Epidermal melanocyte (primary cell): ENCODE measurements around the gene EPOP.
"Not testable (repeated sequence)": the region's sequence is repeated elsewhere in the genome, so short reads cannot be mapped to it uniquely, and the experiment has no call there.

ENCODE experiments used
- DNase-seq: peaks from one replicate; pipeline ENCODE4 v3.0.0; 2011; ENCODE audit warnings: low spot score; ENCODE audit not compliant: insufficient read length

Gene EPOP

DNA sequence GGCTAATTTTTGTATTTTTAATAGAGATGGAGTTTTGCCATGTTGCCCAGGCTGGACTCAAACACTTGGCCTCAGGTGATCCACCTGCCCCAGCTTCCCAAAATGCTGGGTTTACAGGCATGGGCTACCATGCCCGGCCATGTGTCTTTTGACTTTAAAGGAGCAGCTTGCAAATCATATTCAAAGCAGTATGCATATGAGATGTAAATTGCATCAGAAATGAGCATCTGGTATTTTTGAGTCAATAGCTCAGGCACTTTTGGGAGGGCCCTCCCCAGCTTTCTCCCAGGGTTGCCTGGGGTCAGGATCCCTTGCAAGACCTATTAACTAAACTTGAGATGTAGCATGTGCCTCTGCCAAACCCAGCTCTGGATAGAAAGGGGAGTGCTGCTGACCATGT, 21.5 kb downstream of the EPOP start:
- no peak for DNase-seq

DNA sequence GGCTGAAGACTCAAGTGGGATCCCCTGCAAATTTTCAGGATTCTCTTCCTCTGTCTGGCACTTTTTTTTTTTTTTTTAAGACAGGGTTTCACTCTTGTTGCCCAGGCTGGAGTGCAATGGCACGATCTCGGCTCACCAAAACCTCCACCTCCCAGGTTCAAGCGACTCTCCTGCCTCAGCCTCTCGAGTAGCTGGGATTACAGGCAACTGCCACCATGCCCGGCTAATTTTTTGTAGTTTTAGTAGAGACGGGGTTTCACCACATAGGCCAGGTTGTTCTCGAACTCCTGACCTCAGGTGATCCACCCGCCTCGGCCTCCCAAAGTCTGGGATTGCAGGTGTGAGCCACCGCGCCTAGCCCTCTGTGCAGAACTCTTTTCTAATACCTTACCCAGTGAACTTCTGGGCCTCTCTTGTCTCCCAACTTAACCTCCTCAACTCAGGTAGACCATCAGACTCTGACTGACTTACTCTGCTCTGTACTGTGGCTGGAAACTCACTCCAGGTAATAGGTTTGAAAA, 24.0 kb downstream of the EPOP start:
- DNase-seq: not testable (repeated sequence)

DNA sequence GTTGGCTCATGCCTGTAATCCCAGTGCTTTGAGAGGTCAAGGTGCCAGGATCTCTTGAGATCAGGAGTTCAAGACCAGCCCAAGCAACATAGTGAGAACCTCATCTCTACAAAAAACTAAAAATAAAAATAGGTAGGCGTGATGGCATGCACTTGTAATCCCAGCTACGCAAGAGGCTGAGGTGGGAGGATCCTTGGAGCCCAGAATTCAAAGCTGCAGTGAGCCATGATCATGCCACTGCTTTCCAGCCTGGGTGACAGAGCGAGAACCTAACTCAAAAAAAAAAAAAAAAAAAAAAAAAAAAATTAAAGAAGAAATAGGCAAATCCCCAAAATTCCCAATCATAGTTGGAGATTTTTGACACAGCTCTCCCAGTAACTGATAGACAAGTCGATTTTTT, 36.8 kb downstream of the EPOP start:
- DNase-seq: no peak

DNA sequence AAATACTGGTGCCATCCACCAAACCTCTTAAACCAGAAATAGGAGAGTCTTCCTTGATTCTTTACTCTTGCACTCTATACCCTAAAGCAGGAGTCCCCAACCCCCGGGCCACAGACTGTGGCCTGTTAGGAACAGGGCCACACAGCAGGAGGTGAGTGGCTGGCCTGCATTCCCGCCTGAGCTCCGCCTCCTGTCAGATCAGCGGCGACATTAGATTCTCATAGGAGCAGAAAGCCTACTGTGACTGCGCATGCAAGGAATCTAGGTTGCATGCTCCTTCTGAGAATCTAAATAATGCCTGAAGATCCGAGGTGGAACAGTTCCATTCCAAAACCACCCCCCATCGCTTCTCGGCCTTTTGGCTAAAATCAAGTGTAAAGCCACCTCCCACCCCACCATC, 38.7 kb downstream of the EPOP start:
- no peak for DNase-seq

DNA sequence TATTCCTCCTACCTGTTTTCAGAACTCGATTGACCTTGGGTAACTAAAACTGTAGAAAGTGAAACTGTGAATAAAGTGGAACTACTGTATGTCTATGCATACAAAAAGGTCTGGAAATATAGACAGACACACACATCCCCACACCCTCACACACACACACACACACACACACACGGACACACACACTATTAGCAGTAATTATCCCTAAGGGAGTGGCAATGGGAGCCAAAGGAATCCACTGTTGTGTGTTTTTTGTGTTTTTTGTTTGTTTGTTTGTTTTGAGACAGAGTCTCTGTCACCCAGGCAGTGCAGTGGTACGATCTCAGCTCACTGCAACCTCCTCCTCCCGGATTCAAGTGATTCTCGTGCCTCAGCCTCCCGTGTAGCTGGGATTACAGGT, 42.4 kb downstream of the EPOP start:
- no peak for DNase-seq

DNA sequence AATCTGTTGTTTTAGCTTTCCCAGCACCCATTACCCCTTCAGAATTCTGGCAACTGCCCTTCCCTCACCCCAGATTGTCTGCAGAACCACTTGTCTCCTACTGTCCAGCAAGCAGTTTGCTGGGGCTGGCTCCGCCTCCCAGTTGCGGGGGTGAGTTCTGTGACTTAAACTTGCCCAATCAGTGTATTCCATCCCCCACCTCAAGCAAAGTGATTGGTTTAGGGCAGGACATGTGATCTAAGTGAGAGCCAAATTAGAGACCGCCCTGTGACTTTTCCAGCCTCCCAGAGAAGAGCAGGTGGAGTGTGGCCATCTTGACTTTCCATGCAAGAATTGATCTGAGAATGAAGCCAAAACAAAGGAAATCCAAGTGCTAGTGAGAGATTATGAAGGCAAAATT, 46.3 kb downstream of the EPOP start:
- no peak for DNase-seq

DNA sequence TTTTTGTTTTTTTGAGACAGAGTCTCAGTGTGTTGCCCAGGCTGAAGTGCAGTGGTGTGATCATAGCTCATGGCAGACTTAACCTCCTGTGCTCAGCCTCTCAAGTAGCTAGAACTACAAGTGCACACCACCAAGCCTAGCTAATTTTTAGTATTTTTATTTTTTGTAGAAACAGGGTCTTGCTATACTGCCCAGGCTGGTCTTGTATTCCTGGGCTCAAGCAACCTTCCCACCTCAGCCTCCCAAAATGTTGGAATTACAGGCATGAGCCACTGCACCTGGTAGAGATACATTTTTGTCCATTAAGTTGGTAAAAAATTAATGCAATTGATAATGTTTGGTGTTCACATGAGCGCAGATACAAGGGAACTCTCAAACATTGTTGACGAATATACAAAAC, 46.8 kb downstream of the EPOP start:
- DNase-seq: no peak

DNA sequence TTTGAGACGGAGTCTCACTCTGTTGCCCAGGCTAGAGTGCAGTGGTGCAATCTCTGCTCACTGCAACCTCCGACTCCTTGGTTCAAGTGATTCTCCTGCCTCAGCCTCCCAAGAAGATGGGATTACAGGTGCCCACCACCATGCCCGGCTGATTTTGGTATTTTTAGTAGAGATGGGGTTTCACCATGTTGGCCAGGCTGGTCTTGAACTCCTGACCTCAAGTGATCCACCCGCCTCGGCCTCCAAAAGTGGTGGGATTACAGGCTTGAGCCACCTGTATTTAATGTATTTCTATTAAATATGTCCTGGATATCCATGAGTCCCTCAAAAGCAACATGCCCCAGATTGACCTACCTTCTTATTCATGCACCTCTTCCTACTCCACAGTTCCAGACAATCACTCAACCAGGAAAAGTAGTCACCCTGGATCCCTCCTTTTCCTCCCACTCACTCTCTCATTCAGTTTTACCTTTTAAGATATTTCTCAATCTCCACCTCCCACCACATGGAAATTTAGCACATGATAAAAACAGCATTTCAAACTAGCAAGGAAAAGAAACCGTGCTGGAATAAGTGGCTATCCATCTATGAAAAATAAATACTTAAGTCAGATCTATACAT, 48.0 kb downstream of the EPOP start:
- not testable (repeated sequence) for DNase-seq

DNA sequence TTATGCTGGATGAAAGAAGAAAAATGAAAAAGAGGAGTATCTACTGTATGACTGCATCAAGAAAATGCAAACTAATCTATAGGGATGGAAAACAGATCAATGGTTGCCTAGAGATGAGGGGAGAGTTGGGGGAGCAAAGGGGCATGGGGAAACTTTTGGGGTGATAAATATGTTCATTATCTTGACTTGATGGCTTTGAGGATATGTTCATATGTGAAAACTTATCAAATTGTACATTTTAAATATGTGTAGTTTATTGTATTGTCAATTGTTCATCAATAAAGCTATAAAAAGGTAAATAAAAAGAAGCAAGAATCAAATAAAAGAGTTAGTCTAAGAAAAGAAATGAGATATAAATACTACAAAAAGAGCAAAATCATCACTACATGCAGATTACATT, 49.3 kb downstream of the EPOP start:
- no peak for DNase-seq

DNA sequence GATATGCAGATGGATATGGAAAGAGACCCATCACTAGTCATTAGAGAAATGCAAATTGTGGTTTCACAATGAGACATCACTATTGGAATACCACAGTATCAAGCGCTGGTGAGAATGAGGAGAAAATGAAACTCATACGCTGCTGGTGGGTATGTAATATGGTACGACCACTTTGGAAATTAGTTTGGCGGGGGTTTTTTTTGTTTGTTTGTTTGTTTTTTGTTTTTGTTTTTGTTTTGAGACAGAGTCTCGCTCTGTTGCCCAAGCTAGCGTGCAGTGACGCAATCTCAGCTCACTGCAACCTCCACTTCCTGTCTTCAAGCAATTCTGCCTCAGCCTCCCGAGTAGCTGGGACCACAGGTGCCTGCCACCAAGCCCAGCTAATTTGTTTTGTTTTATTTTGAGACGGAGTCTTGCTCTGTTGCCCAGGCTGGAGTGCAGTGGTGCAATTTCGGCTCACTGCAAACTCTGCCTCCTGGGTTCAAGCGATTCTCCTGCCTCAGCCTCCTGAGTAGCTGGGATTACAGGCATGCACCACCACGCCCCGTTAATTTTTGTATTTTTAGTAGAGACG, 49.9 kb downstream of the EPOP start:
- DNase-seq: not testable (repeated sequence)
